OCI-LY1 (cell line): ENCODE measurements around the gene HNRNPLL.

Source experiments
- H2AFZ ChIP-seq: fragments of 200-600 bp; sonication (generic), shearing (Covaris generic); 2 replicates; pipeline ENCODE4 v1.6.0; 2014; ENCODE audit warnings: antibody characterized with exemption, mild to moderate bottlenecking, low read length
- H3F3A ChIP-seq: fragments of 200-600 bp; sonication (generic), shearing (Covaris generic); 2 replicates; pipeline ENCODE4 v1.6.0; 2014; ENCODE audit warnings: mild to moderate bottlenecking, antibody characterized with exemption, low read length, moderate library complexity; ENCODE audit not compliant: insufficient read depth
- H3K27ac ChIP-seq: fragments of 200-600 bp; sonication (generic); 2 replicates; pipeline ENCODE4 v1.5.1; 2014; ENCODE audit warnings: low read length, mixed run types, mild to moderate bottlenecking, low read depth; ENCODE audit not compliant: poor library complexity, severe bottlenecking
- H3K27me3 ChIP-seq: fragments of 200-600 bp; sonication (generic); 2 replicates; pipeline ENCODE4 v1.6.0; 2014; ENCODE audit warnings: antibody characterized with exemption, mild to moderate bottlenecking, low read length, moderate library complexity; ENCODE audit not compliant: insufficient read depth
- H3K36me3 ChIP-seq: fragments of 200-600 bp; sonication (generic); 2 replicates; pipeline ENCODE4 v1.6.1; 2014; ENCODE audit warnings: mild to moderate bottlenecking, antibody characterized with exemption, low read length, moderate library complexity, mixed read lengths; ENCODE audit not compliant: insufficient read depth
- H3K4me1 ChIP-seq: fragments of 200-600 bp; sonication (generic); 2 replicates; pipeline ENCODE4 v1.5.1; 2014; ENCODE audit warnings: mild to moderate bottlenecking, low read length, moderate library complexity; ENCODE audit not compliant: insufficient read depth, severe bottlenecking
- H3K4me2 ChIP-seq: fragments of 200-600 bp; sonication (generic), shearing (Covaris generic); 2 replicates; pipeline ENCODE4 v1.6.1; 2014; ENCODE audit warnings: low read length
- H3K4me3 ChIP-seq: fragments of 200-600 bp; sonication (generic); 2 replicates; pipeline ENCODE4 v1.5.1; 2014; ENCODE audit warnings: low read length, low read depth, mild to moderate bottlenecking, mixed read lengths; ENCODE audit not compliant: poor library complexity, severe bottlenecking
- H3K79me2 ChIP-seq: fragments of 200-600 bp; shearing (Covaris generic); 2 replicates; pipeline ENCODE4 v1.6.1; 2016; ENCODE audit warnings: mixed run types, low read length, mixed read lengths; ENCODE audit not compliant: insufficient read depth
- H3K9ac ChIP-seq: fragments of 200-600 bp; sonication (generic), shearing (Covaris generic); 2 replicates; pipeline ENCODE4 v1.6.1; 2014; ENCODE audit warnings: mild to moderate bottlenecking, low read length, mixed read lengths
- H3K9me2 ChIP-seq: fragments of 200-600 bp; sonication (generic), shearing (Covaris generic); 2 replicates; pipeline ENCODE4 v1.6.1; 2014; ENCODE audit warnings: low read depth, mild to moderate bottlenecking, low read length, mixed read lengths
- H3K9me3 ChIP-seq: fragments of 200-600 bp; shearing (Covaris generic); 2 replicates; pipeline ENCODE4 v1.6.1; 2014; ENCODE audit warnings: low read length, mixed read lengths
- H4K20me1 ChIP-seq: fragments of 200-600 bp; sonication (generic), shearing (Covaris generic); 2 replicates; pipeline ENCODE4 v1.6.0; 2016; ENCODE audit warnings: mild to moderate bottlenecking, low read length; ENCODE audit not compliant: insufficient read depth
- EZH2 ChIP-seq: fragments of 200-600 bp; sonication (generic), shearing (Covaris generic); IDR thresholded peaks from 2 replicates; pipeline ENCODE4 v1.8.0; 2017; ENCODE audit warnings: borderline replicate concordance, mixed run types, mild to moderate bottlenecking, antibody characterized with exemption, low read length, moderate library complexity, mixed read lengths
- TF ChIP-seq, protein P1 (sequence below): fragments of 200-600 bp; sonication (generic), shearing (Covaris generic); IDR thresholded peaks from 2 replicates; pipeline ENCODE4 v1.5.1; 2017; ENCODE audit warnings: mild to moderate bottlenecking, antibody characterized with exemption, low read length, moderate library complexity, mixed read lengths

HNRNPLL gene

DNA sequence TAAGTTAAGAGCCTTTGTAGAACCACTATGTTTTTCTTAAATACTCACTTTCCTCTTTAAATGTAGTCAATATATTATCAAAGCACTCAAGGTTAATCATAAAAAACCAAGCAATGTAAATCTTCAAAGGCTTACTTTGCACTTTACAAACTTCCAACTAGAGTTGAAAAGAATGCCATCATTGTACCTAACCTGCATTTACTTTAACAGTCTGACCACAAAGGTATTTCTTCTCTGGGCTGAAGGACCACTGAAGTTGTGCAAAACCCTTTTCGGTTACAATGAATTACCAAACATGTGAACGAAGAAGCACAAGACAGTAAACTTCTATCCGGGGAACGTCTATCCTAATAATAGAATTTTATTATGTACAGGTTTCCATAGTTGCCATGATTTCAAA is 3.0 kb downstream of the HNRNPLL start:
- TF ChIP-seq EZH2 = no peak
- TF ChIP-seq, protein P1, sequence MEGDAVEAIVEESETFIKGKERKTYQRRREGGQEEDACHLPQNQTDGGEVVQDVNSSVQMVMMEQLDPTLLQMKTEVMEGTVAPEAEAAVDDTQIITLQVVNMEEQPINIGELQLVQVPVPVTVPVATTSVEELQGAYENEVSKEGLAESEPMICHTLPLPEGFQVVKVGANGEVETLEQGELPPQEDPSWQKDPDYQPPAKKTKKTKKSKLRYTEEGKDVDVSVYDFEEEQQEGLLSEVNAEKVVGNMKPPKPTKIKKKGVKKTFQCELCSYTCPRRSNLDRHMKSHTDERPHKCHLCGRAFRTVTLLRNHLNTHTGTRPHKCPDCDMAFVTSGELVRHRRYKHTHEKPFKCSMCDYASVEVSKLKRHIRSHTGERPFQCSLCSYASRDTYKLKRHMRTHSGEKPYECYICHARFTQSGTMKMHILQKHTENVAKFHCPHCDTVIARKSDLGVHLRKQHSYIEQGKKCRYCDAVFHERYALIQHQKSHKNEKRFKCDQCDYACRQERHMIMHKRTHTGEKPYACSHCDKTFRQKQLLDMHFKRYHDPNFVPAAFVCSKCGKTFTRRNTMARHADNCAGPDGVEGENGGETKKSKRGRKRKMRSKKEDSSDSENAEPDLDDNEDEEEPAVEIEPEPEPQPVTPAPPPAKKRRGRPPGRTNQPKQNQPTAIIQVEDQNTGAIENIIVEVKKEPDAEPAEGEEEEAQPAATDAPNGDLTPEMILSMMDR = no peak
- H3K79me2 ChIP-seq = no peaks in the 10 kb centered on the region
- no peak overlapping the region for H3K9ac ChIP-seq
- H3K9me3 ChIP-seq = no peaks in the 10 kb centered on the region
- H3K9me2 ChIP-seq = no peaks in the 10 kb centered on the region
- H3F3A ChIP-seq = no peaks in the 10 kb centered on the region
- H3K4me2 ChIP-seq = no peak overlapping the region
- no peaks in the 10 kb centered on the region for H3K27me3 ChIP-seq
- peaks cover 8% of the 10 kb centered on the region for H3K4me1 ChIP-seq
- H3K27ac ChIP-seq = no peak overlapping the region
- no peak overlapping the region for H3K4me3 ChIP-seq
- H3K36me3 ChIP-seq = no peaks in the 10 kb centered on the region
- H2AFZ ChIP-seq = no peak overlapping the region
- no peaks in the 10 kb centered on the region for H4K20me1 ChIP-seq

DNA sequence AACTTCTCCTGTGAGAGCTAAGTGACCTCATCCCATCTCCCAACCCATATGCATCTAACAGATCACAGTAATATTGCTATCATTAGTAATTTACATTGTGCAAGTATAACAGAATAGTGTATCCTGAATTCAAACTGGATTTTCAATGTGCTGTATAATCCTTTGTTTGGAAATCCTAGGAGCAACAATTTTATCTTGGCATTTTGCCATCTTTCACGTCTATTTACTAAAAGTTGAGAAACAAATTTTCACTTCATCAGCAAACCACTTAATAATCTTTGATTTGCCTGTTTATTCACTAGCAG is 3.8 kb downstream of the HNRNPLL start:
- Histone ChIP-seq H3K4me2 (no peak overlapping the region), H3K9me3 (no peaks in the 10 kb centered on the region), H3K4me3 (no peak overlapping the region), H3K9ac (no peak overlapping the region), H2AFZ (no peak overlapping the region), H3K27me3 (no peaks in the 10 kb centered on the region), H3K79me2 (no peaks in the 10 kb centered on the region), H3K4me1 (peaks cover 8% of the 10 kb centered on the region), H3K27ac (no peak overlapping the region), H4K20me1 (no peaks in the 10 kb centered on the region), H3K9me2 (no peaks in the 10 kb centered on the region), H3K36me3 (no peaks in the 10 kb centered on the region), H3F3A (no peaks in the 10 kb centered on the region)
- TF ChIP-seq, protein P1 = no peak
- TF ChIP-seq EZH2 = no peak

DNA sequence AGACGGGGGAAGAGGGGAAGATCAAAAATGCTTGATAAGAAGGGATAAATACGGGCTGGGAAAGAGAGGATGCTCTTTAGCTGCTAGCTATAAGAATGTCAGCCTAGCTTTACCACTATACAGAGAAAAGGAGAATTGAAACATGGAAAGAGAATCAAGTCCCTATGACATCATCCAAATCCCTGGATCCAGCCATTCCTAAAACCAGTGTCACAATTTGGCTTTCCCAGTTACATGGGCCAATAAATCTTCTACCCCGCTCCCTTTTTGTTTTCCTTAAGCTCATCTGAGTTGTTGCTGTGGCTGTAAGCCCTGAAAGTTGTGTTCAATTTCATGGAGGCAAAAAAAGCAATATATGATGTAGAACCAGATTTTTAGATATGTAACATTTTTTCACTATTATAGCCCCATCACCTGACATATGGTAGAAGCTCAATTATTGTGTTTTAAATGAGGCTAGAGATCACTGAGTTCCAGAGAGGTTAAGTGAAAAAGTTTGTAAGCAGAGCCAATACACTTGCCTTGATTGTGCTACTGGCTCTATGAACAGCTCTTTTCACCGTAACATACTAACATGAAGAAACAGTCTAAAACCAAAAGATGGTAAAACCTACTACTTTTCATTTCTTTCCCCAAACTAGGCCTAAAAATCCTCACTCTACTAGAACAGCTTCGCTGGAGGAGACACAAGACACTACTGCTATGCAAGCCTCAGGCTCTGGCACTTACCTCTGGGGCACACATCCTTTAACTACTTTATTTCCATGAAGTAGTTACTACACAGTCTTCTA is 4.3 kb downstream of the HNRNPLL start:
- H3K9me2 ChIP-seq = no peaks in the 10 kb centered on the region
- no peaks in the 10 kb centered on the region for H3K79me2 ChIP-seq
- H3K4me1 ChIP-seq = peaks cover 8% of the 10 kb centered on the region
- no peak overlapping the region for H3K27ac ChIP-seq
- H3K9me3 ChIP-seq = no peaks in the 10 kb centered on the region
- H3K27me3 ChIP-seq = no peaks in the 10 kb centered on the region
- no peaks in the 10 kb centered on the region for H3F3A ChIP-seq
- no peak overlapping the region for H3K4me3 ChIP-seq
- H3K9ac ChIP-seq = no peak overlapping the region
- TF ChIP-seq EZH2 = no peak
- TF ChIP-seq, protein P1 = no peak
- no peak overlapping the region for H2AFZ ChIP-seq
- H4K20me1 ChIP-seq = no peaks in the 10 kb centered on the region
- H3K36me3 ChIP-seq = no peaks in the 10 kb centered on the region
- H3K4me2 ChIP-seq = no peak overlapping the region
